Keratinocyte (primary cell): ENCODE results near the gene CNTNAP3.
"Not testable (repeated sequence)": the region's sequence is repeated elsewhere in the genome, so short reads cannot be mapped to it uniquely, and the experiment has no call there.

ENCODE experiments used
- CTCF ChIP-seq, 3 experiments: IDR thresholded peaks in 1 of 3; conservative IDR thresholded peaks in 1 of 3; optimal IDR thresholded peaks in 1 of 3; 2 replicates in 2 of 3; 3 replicates in 1 of 3; pipeline versions ENCODE3 to v1.5.1; 2011; ENCODE audit warnings: low read length in 3 of 3, mild to moderate bottlenecking in 3 of 3, moderate library complexity in 2 of 3, control low read depth in 1 of 3, inconsistent platforms in 1 of 3; ENCODE audit not compliant: insufficient read depth in 2 of 3; ENCODE audit errors: extremely low read depth in 1 of 3
- EZH2 ChIP-seq: IDR thresholded peaks from one replicate; pipeline ENCODE4 v1.6.1; 2012; ENCODE audit warnings: inconsistent platforms, mild to moderate bottlenecking, low read length, moderate library complexity

GRCh38 chr9:39097208-39097607 is 190.8 kb downstream of the CNTNAP3 start:
- TF ChIP-seq CTCF (optimal IDR thresholded peaks at IDR 0.05 in 1 of 3, IDR thresholded peaks at IDR 0.05 in 1 of 3, conservative IDR thresholded peaks at IDR 0.05 in 1 of 3; ENCODE audit: extremely low read depth in 1 of 3, insufficient read depth in 2 of 3, low read length in 3 of 3); EZH2: not testable (repeated sequence)
